Measurements from ENCODE around the gene CARS1.

- TF ChIP-seq CTCF (conservative IDR thresholded peaks at IDR 0.05; ENCODE audit: low read length) (no peak), EZH2phosphoT487 (IDR thresholded peaks at IDR 0.05; ENCODE audit: borderline replicate concordance) (no peak)
Measured at GRCh38 chr11:2982214-2982613, 75.0 kb downstream of the CARS1 start.
